Astrocyte (in vitro differentiated cells and primary cell): Measurements from ENCODE around the gene PYROXD2.

Source experiments
- EZH2 ChIP-seq: IDR thresholded peaks from 2 replicates; pipeline ENCODE4 v1.6.1; 2012; ENCODE audit warnings: mild to moderate bottlenecking, low read length, inconsistent platforms; ENCODE audit not compliant: insufficient read depth
- TF ChIP-seq, protein P1 (sequence below): IDR thresholded peaks from 2 replicates; pipeline ENCODE4 v1.5.1; 2011; ENCODE audit warnings: low read depth, mild to moderate bottlenecking, inconsistent platforms, low read length, moderate library complexity; ENCODE audit not compliant: insufficient read depth

GRCh38 chr10:98397089-98397600 lies 17.8 kb downstream of the PYROXD2 start:
- TF ChIP-seq, protein P1, sequence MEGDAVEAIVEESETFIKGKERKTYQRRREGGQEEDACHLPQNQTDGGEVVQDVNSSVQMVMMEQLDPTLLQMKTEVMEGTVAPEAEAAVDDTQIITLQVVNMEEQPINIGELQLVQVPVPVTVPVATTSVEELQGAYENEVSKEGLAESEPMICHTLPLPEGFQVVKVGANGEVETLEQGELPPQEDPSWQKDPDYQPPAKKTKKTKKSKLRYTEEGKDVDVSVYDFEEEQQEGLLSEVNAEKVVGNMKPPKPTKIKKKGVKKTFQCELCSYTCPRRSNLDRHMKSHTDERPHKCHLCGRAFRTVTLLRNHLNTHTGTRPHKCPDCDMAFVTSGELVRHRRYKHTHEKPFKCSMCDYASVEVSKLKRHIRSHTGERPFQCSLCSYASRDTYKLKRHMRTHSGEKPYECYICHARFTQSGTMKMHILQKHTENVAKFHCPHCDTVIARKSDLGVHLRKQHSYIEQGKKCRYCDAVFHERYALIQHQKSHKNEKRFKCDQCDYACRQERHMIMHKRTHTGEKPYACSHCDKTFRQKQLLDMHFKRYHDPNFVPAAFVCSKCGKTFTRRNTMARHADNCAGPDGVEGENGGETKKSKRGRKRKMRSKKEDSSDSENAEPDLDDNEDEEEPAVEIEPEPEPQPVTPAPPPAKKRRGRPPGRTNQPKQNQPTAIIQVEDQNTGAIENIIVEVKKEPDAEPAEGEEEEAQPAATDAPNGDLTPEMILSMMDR = no peak
- TF ChIP-seq EZH2 = no peak
